RWPE2 (cell line): ENCODE measurements around the gene CWH43.

Source experiments
- ATAC-seq: fragments of 200-7000 bp; cut with Tn5 transposase; 3 replicates; pipeline ENCODE4 v1.9.1; 2021; ENCODE audit warnings: low read depth
- DNase-seq: peaks from one replicate; pipeline ENCODE4 v3.0.0-alpha.2; 2020; ENCODE audit warnings: low spot score
- H3K27ac ChIP-seq: fragments of 450-650 bp; 2 replicates; pipeline ENCODE4 v1.5.1; 2017; ENCODE audit warnings: mild to moderate bottlenecking; ENCODE audit not compliant: poor library complexity, severe bottlenecking
- H3K27me3 ChIP-seq: fragments of 250-450 bp; sonication (Bioruptor Pico); 2 replicates; pipeline ENCODE4 v1.5.1; 2021; ENCODE audit warnings: mild to moderate bottlenecking, moderate library complexity; ENCODE audit not compliant: insufficient read depth, poor library complexity, severe bottlenecking
- H3K36me3 ChIP-seq: fragments of 250-450 bp; sonication (Bioruptor Pico); 2 replicates; pipeline ENCODE4 v1.5.1; 2020; ENCODE audit warnings: low read depth, mild to moderate bottlenecking, moderate library complexity
- H3K4me1 ChIP-seq: fragments of 250-450 bp; sonication (Bioruptor Pico); 2 replicates; pipeline ENCODE4 v1.5.1; 2021; ENCODE audit warnings: mild to moderate bottlenecking, moderate library complexity; ENCODE audit not compliant: insufficient read depth, poor library complexity, severe bottlenecking
- H3K4me3 ChIP-seq: fragments of 250-450 bp; sonication (Bioruptor Pico); 2 replicates; pipeline ENCODE4 v1.5.1; 2021; ENCODE audit warnings: mild to moderate bottlenecking, moderate library complexity; ENCODE audit not compliant: severe bottlenecking
- H3K9me3 ChIP-seq: fragments of 250-450 bp; sonication (Bioruptor Pico); 2 replicates; pipeline ENCODE4 v1.5.1; 2021; ENCODE audit warnings: mild to moderate bottlenecking, moderate library complexity; ENCODE audit not compliant: severe bottlenecking
- TF ChIP-seq, protein P1 (sequence below): fragments of 450-650 bp; IDR thresholded peaks from one replicate; pipeline ENCODE4 v1.5.1; 2017; ENCODE audit warnings: mild to moderate bottlenecking, moderate library complexity; ENCODE audit not compliant: poor library complexity, severe bottlenecking

CWH43 gene

DNA sequence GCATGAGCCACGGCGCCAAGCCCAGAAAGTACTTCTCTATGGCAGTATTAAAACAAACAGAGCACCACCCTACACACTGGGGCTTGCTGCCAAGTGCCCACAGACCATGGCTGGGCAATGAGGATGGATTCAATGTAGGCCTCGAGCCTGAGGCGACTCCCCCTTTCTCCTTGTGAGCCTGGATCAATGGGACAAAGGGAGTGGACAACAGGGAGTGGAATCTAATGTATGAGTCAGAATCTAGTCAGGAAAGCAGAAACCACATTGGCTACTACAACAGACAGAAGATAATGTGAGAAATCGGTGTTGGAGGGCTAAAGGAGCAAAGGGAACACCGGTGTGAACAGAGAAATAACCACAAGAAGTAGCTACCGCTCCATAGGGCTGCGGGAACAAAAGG is 41.8 kb upstream of the CWH43 start:
- H3K4me1 ChIP-seq = peaks cover 59% of the 10 kb centered on the region
- no peaks in the 10 kb centered on the region for H3K27me3 ChIP-seq
- H3K27ac ChIP-seq = peak overlapping the region; percentile 93
- H3K4me3 ChIP-seq = no peak overlapping the region
- H3K9me3 ChIP-seq = no peaks in the 10 kb centered on the region
- H3K36me3 ChIP-seq = no peaks in the 10 kb centered on the region
- ATAC-seq (peak; percentile 92), DNase-seq (peak; percentile 92)
- TF ChIP-seq, protein P1, sequence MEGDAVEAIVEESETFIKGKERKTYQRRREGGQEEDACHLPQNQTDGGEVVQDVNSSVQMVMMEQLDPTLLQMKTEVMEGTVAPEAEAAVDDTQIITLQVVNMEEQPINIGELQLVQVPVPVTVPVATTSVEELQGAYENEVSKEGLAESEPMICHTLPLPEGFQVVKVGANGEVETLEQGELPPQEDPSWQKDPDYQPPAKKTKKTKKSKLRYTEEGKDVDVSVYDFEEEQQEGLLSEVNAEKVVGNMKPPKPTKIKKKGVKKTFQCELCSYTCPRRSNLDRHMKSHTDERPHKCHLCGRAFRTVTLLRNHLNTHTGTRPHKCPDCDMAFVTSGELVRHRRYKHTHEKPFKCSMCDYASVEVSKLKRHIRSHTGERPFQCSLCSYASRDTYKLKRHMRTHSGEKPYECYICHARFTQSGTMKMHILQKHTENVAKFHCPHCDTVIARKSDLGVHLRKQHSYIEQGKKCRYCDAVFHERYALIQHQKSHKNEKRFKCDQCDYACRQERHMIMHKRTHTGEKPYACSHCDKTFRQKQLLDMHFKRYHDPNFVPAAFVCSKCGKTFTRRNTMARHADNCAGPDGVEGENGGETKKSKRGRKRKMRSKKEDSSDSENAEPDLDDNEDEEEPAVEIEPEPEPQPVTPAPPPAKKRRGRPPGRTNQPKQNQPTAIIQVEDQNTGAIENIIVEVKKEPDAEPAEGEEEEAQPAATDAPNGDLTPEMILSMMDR = no peak

DNA sequence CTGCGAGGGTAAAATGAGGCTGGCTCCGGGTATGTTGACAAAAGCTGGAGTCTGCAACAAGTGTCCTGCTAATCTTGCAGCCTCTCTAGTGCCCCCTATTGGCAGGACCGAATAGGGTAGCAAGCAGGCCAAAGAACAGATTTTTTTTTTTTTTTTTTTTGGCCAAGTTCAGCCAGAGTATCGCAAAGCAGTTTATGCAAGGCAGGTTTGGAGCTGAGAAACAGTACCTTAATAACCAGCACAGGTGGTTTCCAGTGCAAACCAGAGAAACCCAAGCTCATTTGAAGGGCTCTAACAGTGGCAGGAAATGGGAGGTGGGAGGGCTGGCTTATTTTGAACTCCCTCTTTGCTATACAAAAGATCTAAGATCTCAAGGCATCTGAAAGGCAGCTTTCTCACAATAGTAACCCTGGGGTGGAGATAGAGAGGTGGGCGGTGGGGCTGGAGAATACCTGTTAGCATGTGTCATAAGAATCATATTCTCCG is 41.3 kb upstream of the CWH43 start:
- DNase-seq (no peak), ATAC-seq (peak; percentile 40; the same call in 2 of the 3 replicates)
- Histone ChIP-seq H3K9me3 (no peaks in the 10 kb centered on the region), H3K4me1 (peaks cover 58% of the 10 kb centered on the region), H3K4me3 (no peak overlapping the region), H3K36me3 (no peaks in the 10 kb centered on the region), H3K27me3 (no peaks in the 10 kb centered on the region), H3K27ac (peak overlapping the region; percentile 93)
- TF ChIP-seq, protein P1 = peak; percentile 69

DNA sequence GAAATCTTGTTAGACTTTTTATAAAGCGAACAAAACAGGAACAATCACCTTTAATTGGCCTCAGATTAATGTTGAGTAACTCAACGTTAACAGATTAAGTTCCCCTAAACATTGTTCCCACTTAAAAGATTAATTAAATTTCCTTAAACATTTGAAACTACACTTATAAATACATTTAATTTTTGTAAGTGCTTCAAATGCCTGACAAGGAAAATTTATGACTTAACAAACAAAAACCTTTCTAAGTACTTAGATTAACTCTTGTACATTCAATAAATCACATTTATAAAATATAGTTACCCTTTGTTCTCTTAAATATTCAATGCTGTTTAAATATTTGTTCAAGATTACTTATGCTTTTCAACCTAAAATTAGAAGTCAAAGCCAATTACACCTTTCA is 40.1 kb upstream of the CWH43 start:
- peak overlapping the region; percentile 93 for H3K27ac ChIP-seq
- no peaks in the 10 kb centered on the region for H3K36me3 ChIP-seq
- H3K9me3 ChIP-seq = no peaks in the 10 kb centered on the region
- peaks cover 54% of the 10 kb centered on the region for H3K4me1 ChIP-seq
- no peaks in the 10 kb centered on the region for H3K27me3 ChIP-seq
- ATAC-seq (no peak), DNase-seq (no peak)
- H3K4me3 ChIP-seq = no peak overlapping the region
- TF ChIP-seq, protein P1 = no peak

DNA sequence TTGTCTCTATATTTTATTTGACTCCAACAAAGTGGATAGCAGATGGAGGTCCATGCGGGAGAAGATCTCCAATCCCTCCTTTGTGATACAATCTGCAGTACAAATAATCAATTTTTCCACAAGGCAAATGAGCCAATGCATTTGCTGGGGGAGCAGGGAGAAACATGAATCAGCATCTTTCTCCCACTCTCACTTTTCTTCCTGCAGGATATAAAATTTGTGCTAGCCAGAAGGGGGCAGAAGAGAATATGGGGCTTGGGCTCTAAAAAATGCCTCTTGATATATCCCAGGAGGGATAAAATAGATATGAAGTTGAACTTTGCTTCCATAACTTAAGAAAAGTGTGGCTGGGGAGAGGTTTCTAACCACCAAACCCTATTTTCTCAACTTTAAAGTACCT is 38.3 kb upstream of the CWH43 start:
- no peaks in the 10 kb centered on the region for H3K36me3 ChIP-seq
- peaks cover 52% of the 10 kb centered on the region for H3K4me1 ChIP-seq
- H3K9me3 ChIP-seq = no peaks in the 10 kb centered on the region
- DNase-seq (no peak), ATAC-seq (no peak)
- no peak overlapping the region for H3K4me3 ChIP-seq
- no peaks in the 10 kb centered on the region for H3K27me3 ChIP-seq
- no peak overlapping the region for H3K27ac ChIP-seq
- TF ChIP-seq, protein P1 = no peak

DNA sequence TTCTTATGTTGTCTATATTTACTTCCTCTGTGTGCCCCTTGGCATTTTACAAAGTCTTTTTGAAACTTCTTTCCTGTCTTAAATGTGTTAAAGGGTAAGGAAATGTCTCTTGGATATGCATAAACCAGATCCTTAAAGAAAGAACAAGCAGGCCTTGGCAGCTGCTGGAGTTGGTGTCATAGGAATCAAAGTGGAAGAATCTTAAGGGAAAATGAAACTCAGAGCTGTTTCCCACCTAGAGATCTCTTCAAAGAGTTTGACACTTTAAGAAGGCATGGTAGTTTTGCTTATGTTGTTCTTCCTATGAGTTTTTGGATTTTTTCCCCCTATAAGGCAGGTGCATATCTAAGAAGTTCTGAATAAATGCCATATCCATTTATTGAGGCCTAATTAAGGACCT is 37.0 kb upstream of the CWH43 start:
- ATAC-seq = no peak
- TF ChIP-seq, protein P1 = no peak
- no peaks in the 10 kb centered on the region for H3K27me3 ChIP-seq
- no peaks in the 10 kb centered on the region for H3K9me3 ChIP-seq
- no peak overlapping the region for H3K4me3 ChIP-seq
- H3K4me1 ChIP-seq = peaks cover 49% of the 10 kb centered on the region
- peak overlapping the region; percentile 83 for H3K27ac ChIP-seq
- H3K36me3 ChIP-seq = no peaks in the 10 kb centered on the region
- no peak for DNase-seq
